ENCODE results near the gene TUSC2.
"Not testable (repeated sequence)": the region's sequence is repeated elsewhere in the genome, so short reads cannot be mapped to it uniquely, and the experiment has no call there.

Gene TUSC2

GRCh38 chr3:50318615-50319014 is 9.4 kb downstream of the TUSC2 start:
- DNase-seq (ENCODE audit: low read depth) = no peak

- no peak for DNase-seq (ENCODE audit: low read depth)
Observed at GRCh38 chr3:50318163-50318562, 9.9 kb downstream of the TUSC2 start.

- no peak for DNase-seq (ENCODE audit: low read depth)
Observed at GRCh38 chr3:50317300-50317699, 10.7 kb downstream of the TUSC2 start.

GRCh38 chr3:50316657-50317242 is 11.3 kb downstream of the TUSC2 start:
- peak; percentile 51 for DNase-seq (ENCODE audit: low read depth)

DNA sequence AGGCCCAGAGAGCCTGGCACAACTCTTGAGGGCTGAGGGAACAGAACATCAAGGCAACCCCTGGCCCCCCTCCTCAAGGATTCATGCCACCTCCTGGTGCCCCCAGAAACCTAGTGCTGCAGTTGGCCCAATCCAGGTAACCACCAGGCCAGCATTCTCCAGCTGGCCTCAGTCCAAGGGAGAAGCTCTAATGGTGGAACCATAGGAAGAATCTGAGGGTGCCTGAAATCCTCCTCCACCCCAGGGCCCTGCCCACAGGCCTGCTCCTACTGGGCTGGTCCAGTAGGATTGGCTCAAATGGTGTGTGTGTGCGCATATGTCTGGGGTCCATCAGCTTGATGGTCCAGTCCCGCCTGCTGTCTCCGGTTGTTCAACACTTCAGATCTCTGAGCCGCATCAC is 13.2 kb downstream of the TUSC2 start:
- DNase-seq (ENCODE audit: low read depth) = no peak

- no peak for DNase-seq (ENCODE audit: low read depth)
Observed at GRCh38 chr3:50314342-50314741, 13.7 kb downstream of the TUSC2 start.

GRCh38 chr3:50312041-50312440 is 16.0 kb downstream of the TUSC2 start:
- DNase-seq (ENCODE audit: low read depth) = not testable (repeated sequence)

- no peak for DNase-seq (ENCODE audit: low read depth)
Observed at GRCh38 chr3:50304601-50305000, 23.4 kb downstream of the TUSC2 start.

DNA sequence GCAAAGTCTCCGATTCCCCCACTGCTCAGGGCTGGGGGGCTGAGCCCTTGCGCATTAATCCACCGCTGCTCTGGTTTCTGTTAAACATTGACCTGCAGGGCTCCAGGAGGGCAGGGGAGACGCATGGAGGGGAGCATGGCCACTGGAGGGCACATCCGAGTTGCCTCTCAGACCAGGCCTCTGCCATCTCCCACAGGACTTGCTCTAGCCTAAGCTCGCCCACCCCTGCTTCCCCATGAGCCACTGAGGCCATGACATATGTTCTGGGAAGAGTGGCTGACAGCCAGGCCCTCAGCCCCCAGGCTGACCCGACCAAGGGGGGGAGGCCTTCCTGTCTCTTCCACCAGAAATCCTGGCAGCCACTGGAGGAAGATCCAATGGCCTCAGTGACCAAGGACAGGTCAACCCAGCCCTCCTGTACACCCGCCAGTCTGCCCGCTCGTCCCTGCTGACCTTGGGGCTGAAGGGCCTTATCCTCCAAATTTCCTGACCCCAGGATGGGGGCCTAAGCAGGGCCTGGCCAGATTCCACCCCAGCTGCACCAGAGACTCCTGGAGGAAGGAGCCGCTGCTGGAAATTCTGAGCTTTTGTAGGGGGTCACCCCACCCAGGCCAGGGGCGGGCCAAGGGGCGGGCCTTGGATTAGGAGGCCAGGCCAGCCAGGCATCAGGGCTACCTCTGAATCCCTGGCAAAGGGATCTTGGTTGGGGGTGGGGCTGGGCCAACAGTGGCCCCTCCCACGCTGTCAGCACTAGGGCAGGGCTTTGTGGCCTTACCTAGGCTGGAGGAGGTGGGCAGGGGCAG is 24.8 kb downstream of the TUSC2 start, which contains the start of gene HYAL1:
TSS of gene HYAL1 (minus strand) at position 562 of the 803 bp plus-strand sequence. CDS start 618 bp downstream, outside the sequence.
- no peak for DNase-seq (ENCODE audit: low read depth)

GRCh38 chr3:50302095-50303012 is 25.7 kb downstream of the TUSC2 start:
- no peak for DNase-seq (ENCODE audit: low read depth)

- no peak for DNase-seq (ENCODE audit: low read depth)
Observed at GRCh38 chr3:50300681-50301254, 27.3 kb downstream of the TUSC2 start.

- DNase-seq (ENCODE audit: low read depth) = no peak
Observed at GRCh38 chr3:50299929-50300680, 27.9 kb downstream of the TUSC2 start.

- no peak for DNase-seq (ENCODE audit: low read depth)
Observed at GRCh38 chr3:50299638-50299928, 28.4 kb downstream of the TUSC2 start.

DNA sequence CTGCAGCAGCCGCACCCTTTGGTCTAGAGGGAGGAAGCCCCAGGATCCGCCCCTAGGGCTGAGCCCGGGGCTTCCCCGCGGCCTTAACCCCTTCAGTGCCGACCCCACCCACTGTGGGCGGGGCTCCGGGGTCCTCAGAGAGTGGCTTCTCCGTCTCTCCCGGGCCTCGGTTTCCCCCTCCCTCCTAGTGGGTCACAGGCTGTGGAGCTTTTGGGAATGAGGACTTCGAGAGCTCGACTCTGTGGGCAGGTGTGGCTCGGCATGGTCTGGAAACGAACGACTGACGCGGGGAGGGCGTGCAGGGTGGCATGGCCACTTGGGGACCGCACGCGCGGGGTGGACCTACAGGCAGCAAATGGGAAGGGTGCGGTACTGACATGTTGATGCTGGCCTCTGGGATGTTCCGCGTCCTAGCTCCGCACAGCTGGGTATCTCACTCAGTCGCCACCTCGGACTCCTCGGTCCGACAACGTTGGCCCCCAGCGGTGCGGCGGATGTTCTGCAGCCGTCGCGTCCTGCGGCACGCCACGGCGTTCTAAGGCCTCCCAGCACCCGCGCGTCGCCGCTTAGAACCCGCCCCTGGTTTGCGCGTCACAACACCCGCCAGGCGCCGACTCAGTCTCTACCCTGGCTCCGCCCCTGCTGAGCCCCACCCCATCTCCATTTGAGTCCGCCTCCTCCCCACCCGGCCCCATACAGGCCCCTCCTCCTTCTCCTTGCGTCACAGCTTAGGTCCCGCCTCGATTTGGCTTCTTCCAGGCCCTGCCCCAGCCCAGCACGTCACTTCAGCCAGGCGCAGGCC is 29.0 kb downstream of the TUSC2 start, which contains the start of the genes HYAL3 and NAA80:
TSS of gene HYAL3 (minus strand) at position 570 of the 802 bp plus-strand sequence. CDS start 3,803 bp downstream, outside the sequence.
TSS of gene NAA80 (minus strand) at position 570 of the 802 bp plus-strand sequence. CDS start 1,942 bp downstream, outside the sequence.
- peak; percentile 99 for DNase-seq (ENCODE audit: low read depth)

DNA sequence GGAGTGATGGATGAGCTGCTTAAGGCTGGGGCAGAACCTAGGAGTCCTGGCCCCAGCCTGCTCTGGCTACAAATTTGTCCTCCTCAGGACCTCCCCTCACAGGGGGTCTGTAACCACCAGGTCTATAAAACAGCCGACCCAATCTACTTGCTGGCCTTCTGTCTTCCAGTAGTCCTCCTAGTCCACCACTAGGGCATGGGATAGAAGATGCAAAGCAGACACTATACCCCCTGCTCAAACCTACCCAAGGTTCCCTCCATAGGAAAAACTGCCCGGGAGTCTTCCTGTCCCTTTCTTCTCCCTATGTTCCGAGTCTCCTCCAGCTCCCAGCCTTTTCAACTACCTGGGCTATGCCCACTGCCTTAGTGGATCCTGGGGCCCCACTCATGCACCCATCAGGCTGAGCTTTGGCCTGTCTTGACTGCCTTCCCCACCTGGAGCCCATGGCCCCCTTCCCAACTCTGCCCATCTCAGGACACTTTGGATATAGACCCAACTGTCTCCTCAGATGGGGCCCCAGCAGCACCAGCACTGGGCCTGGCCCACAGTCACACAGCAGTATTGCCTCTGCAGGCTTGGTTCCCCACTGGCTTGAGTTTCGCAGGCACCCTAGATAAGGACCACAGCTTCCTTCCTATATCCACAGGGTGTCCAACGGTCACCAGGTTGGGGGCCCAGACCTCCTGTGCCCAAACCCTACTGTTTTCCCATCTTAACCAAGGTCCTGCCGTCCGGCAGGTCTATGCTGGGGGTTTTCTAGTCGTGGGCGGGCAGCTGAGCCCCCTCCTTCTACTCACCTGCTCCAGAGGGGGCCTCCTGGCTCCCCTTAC is 29.9 kb downstream of the TUSC2 start:
- no peak for DNase-seq (ENCODE audit: low read depth)

DNA sequence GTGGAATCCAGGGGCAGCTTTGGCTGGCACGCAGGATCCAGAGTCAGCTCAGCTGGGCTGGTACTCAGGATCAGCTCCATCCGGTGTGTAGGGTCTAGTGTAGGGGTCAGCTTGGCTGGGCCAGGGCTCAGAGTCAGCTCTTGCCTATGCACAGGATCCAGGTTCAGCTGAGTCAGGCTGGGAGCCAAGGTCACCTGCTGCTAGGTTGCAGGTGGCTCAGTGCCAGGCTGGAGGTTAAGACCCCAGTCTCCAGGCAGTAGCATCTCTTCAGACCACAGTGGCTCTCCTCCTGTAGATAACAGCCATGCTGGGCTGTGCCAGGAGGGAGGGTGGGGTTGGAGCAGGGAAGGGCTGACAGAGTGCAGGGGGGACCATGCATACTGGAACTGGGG is 30.6 kb downstream of the TUSC2 start:
- no peak for DNase-seq (ENCODE audit: low read depth)

- no peak for DNase-seq (ENCODE audit: low read depth)
Observed at GRCh38 chr3:50296721-50297383, 31.2 kb downstream of the TUSC2 start.

- DNase-seq (ENCODE audit: low read depth) = no peak
Observed at GRCh38 chr3:50295553-50296431, 32.2 kb downstream of the TUSC2 start.

All from T follicular helper cell (primary cell).